HG03103 (cell line): ENCODE results near the gene LINGO1.

ENCODE experiments used
- ATAC-seq: cut with Tn5 transposase; IDR thresholded peaks from one replicate; pipeline ENCODE4 v1.9.1; 2021; ENCODE audit warnings: low read depth; ENCODE audit not compliant: unreplicated experiment

Gene LINGO1, protein sequence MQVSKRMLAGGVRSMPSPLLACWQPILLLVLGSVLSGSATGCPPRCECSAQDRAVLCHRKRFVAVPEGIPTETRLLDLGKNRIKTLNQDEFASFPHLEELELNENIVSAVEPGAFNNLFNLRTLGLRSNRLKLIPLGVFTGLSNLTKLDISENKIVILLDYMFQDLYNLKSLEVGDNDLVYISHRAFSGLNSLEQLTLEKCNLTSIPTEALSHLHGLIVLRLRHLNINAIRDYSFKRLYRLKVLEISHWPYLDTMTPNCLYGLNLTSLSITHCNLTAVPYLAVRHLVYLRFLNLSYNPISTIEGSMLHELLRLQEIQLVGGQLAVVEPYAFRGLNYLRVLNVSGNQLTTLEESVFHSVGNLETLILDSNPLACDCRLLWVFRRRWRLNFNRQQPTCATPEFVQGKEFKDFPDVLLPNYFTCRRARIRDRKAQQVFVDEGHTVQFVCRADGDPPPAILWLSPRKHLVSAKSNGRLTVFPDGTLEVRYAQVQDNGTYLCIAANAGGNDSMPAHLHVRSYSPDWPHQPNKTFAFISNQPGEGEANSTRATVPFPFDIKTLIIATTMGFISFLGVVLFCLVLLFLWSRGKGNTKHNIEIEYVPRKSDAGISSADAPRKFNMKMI

DNA sequence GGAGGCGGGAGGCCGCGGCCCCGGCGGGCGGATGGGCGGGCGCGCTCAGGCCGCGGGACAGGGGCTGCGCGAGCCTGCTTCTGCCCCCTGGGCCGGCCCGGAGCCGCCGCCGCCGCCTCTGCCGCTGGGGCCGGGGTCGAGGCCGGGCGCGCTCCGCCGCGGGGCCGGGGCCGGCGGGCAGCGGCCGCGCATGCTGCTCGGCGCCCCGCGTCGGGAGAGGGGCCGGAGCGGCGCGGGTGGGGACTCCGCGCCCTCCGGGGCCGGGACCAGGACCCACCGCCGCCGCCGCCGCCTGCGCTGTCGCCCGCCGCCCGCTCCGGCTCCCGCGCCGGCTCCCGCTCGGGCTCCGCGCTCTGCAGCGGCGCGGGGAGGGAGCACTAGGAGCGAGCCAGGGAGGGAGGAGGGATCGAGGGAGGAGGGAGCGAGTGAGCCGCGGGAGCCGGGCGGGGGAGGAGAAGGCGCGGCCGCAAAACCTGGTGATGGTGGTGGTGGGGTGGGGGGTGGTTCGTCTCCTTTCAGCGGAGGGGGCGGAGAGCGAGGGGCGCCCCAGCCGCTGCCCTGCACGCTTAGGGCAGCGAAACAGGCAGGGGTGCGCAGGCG is at the start of gene LINGO1:
Gene LINGO1 (minus strand): TSS at position 379 of the 600 bp plus-strand sequence. CDS start 597 bp downstream, outside the sequence.
- ATAC-seq, result no peak

DNA sequence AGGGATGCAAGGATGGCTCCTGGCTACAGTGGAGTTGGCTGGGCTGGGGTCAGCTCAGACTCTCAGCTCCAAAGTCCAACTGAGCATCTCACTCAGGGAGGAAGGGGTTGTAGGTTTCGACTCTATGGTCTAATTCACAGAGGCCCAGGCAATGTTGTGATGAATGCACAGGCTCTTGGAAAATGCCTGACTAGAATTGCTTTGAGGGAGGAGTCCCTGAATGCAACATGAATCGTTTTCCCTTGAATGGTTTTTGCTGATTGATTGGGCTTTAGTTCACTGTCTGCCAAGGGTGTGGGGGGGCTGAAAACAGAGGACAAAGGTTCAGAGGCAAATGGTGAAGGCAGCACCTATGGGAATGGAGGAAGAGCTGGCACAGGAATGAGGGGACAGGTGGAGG is 48.6 kb upstream of the LINGO1 start:
- no peak for ATAC-seq

DNA sequence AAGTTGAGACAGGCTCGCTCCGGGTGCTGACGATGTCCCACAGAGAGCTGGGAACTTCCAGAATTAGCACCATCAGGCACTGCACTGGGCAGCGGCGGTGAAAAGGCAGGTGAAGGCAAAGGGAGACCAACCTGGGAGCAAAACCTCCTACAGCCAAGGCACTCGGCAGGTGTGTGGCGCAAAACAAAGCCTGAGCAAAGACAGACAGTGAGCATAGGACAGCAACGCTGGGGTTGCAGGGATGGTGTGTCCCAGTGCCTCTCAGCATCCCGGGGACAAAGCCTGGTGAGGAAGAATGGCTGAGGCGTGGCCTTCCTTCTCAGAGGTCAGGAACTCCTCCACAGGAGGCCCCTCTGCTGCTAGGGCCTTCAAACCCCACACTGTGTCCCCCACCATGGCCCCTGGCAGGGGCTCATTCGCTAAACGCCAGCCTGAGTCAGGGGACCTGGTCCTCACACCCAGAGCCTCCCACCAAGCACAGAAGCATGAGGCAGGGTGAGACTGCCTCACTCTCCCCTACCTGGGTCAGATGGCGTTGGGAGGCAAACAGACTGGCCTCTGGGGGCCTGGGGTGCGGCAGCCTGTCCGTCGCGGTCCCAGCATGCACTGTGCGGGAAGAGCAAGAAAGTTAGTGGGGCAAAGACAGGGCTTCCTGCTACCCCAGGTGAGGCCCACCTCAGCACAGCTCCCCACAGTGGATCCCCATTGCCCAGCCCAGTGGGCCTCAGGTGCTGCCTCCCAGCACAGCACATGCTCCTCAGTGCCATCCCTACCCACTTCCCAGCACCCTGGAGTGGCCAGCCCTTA is 44.1 kb upstream of the LINGO1 start:
- ATAC-seq, result no peak

DNA sequence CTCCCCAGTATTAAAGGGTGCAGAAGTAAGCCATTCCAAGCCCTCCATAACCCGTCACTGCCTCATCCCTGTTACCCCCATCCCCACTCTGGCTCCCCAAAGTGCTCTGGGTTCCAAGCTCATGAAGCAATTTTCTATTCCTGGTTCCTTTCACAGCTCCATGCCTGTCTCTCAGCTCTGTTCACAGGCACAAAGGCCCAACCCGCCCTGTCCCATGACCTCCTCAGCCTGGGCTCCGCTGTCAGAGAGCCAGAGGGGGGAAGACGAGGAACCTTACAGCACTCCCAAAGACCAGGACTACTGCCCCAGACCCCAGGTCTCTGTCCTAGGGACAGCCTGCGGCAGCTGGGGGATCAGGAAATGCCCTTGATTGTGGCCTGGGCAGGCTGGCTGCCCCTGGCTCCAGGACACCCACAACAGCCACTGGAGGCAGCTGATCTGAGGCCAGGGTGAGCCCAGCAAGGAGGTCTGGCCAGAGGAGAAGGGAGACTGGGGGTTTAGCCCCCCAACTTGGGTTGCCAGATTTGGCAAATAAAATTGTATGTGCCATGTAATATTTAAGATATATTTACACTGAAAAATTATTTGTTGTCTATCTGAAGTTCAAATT is 43.2 kb upstream of the LINGO1 start:
- no peak for ATAC-seq

DNA sequence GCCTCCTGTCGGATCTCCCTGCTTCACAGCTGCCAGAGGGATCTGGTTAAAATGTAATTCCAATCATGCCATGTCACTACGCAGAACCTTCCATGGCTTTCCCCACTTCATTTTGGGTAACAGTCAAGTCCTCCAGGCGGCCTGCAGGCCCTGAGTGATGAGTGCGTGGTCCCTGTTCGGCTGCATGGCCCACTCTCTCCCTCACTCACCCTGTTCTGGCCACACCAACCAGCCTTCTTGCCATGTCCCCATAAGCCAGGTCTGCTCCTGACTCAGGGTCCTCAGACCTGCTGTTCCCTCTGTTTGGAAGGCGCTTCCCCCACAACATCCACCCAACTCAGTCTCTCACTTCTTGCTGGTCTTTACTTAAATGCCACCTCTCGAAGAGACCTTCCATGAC is 41.6 kb upstream of the LINGO1 start:
- no peak for ATAC-seq

DNA sequence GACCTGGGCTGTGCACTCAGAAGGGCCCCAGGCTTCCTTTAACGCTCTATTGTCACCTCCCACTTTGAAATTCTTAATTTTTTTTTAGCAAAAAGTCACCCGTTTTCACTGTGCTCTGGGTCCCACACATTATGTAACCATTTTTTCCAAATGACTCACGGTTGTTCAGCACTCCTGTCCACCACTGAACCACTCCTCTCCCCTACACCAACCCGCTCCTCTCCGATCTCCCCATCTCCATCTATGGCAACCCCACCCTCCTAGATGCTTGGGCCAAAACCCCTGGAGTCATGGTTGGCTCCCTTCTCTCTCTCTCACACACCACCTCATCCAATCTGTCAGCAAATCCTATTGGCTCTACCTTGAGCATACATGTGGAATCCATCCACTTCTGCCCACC is 41.2 kb upstream of the LINGO1 start:
- no peak for ATAC-seq

DNA sequence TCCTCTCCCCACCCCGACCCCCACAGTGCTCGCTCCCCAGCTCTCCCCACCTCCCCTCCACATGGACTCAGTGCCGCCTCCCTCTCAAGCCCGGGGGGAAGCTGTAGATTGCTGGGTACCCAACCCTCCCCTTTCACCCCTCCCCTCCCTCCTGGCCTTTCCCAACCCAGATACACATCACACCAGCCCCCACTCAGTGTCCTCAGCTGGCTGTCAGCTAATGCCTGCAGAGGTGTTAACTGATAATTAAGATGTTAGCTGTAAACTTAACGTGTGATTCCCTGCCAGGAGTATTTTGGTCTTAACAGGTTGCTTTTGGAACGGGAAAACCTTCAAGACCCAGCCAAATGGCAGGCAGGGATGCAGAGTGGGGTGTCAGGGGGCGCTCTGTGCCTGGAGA is 39.4 kb upstream of the LINGO1 start:
- no peak for ATAC-seq

DNA sequence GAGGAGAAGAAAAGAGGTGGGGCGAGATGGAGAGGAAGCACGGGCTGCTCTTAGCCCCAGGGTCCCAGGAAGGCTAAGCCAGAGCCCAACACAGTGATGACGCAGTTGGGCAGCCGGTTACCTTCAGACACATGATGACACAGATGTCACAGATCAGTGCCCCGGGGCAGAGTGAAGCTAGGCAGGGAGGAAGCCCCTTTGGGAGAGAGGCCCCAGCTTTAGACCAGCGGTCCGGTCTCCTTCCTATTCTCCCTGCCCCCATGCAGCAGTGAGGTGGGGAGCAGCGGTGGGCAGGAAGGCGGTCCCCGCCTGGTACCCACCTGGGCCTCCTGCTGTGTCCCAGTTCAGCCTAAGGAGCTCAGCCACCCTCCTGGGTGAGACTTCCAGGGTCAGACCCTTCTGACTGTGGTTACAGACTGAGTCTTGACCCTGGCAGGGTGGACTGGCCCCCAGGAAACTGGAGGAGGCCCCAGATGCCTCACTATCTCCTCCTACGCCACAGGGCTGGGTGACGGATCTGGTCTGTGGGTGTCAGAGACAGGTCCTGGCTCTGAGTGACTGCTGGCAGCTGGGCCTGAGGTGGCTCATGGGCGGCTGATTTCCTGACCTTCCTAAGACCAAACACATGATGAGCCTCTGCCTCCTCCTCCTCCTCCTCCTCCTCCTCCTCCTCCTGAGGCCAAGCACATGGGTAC is 38.8 kb upstream of the LINGO1 start:
- ATAC-seq, result no peak

DNA sequence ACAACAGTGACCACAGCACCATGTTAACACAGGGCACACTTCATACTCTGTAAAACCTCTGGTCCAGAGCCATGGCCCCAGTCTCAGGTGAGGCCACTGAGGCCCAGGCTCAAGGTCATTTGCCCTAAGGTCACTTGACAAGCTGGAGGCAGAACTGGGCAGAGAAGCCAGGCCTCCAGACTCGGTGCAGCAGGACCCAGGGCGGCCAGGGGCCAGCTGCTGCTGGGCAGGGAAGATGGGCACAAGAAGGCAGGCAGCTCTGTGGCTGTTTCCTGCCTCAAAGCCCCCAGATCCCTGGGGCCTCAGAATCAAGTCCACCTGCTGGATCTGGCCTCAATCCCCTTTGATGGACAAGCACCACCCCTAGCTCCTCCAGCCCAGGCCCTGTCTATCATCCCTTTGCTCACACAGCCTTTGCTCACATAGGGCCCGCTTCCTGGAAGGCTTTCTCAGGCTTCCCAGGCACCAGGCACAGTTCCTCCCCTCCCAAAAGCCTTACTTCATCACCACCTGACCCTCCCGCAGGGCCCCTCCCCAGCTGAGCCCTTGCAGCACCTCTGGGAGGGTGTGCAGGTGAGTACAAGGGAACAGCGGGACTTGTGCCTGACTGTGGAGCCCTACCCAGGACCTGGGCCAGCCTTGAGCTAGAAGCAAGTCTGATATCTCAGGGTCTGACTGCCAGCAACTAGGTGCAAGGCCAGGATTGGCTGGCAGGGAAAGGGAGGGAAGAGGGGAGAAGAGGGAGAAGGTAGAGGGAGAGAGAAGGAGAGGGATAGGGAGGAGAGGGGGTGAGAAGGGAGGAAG is 38.0 kb upstream of the LINGO1 start:
- no peak for ATAC-seq

DNA sequence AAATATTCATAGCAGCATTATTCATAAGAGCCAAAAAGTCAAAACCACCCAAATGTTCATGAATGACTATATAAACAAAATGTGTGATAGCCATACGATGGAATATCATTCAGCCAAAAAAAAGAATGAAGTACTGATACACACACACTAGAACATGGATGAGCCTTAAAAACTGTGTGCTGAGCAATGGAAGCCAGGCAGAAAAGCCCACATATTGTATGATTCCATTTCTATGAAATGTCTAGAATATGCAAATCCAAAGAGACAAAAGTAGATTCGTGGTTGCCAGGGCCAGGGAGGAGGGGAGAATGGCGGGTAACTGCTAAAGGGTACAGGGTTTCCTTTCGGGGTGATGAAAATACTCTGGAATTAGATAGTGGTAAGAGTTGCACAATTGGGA is 37.2 kb upstream of the LINGO1 start:
- no peak for ATAC-seq

DNA sequence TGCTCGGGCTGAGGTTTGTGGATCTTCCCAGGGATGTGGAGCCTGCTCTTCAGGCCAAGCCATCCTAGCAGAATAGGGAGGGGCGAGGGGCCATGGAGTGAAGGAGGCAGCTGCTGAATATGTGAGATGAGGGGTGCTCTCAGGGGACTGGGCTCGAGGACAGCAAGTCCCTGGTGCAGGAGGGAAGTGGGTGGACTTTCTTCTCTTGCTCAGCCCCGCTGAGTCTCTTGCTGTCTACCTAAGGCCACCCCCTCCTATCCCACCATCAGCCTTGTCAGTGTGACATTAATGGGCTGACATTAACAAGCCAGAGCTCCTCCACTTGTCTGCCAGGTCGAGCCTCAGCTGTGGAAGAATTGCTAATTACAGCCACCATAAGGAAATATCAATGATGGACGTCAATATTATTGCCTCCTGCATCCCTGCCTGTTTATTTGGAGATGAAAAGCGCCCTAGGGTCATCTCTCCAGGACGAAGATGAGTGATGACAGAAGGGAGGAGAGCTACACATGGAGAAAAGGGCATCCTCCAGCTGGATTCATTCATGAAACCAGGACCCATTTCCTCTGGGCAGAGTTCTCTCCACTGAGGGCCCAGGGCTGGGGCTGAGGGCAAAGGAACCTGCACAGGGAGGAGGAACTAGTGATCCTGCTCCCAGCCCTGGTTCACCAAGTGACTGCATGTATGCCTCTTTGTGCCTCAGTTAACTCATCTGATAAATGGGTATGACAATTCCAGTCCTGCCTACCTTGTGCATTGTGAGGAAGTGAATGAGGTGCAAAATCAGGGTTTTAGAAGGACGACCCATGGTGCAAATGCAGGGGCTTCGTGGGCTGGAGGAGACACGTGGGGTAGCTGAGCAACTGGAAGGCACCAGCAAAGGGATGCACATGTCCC is 34.9 kb upstream of the LINGO1 start:
- ATAC-seq, result no peak

DNA sequence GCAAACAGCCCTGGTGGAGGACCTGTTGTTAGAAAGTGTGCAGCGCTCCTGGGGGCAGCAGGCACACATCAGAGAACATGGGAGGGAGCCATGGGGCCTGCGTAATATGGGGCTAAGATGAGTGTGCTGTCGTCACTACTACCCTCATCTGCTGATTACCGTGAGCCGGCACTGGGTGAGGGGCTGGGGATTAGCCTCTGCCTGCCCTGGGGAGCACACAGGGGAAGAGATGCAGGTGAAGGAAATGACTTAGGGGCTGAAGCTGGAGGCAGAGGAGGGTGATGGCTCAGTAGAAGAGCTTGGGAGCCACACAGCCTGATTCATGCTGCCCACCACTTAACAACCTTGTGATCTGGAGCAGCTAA is 33.6 kb upstream of the LINGO1 start:
- ATAC-seq, result no peak

DNA sequence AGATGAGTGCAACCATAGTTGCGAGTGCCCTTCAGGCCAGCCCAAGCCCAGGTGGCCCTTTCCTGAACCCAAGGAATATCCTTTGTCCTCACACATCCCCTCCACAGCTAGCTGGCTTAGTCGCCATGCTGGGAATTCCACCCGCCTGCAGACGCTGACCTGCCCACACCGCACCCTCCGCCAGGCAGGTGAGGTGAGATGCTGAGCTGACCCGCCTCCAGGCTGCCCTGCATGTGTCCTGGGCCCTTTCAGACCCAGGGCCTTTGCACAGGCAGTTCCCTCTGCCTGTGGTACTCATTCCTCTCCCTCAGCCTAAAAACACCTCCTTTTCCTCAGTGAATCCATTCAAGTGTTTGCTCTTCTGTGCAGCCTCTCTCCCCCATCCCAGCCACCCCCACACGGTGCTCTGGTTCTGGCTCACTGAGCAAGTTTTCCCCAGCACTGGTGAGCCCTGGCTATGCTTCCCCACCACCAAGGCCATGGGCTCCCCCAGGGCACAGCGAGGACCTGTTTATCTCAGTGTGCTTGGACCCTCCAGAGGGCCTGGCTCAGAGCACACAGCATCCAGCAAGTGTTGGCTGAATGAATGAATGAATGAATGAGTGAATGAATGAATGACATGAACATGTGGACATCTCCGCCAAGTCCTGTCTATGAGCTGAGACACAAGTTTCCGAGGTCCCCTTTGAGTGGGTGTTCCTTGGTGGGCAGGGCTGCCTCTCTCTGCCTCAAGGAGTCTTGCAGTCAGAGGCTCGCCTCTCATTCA is 33.0 kb upstream of the LINGO1 start:
- ATAC-seq, result no peak

DNA sequence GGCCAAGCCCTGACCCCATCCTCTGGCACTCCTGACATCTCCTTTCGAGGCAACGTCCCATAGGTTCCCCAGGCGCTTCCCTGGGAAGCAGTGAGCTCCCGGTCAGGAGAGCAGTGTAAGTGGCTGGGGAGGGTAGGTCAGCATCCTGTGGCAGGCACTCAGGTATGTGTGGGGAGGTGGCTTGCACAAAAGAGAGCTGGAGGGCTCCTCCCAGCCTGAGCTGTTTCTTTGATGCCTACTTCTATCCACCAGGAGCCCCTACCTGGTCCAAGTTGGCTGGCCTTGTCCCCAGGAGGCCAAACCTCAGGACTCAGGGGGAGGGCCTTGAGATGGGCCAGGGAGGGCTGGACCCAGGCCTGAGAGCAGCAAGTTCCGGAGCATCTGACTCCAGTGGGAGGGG is 31.7 kb upstream of the LINGO1 start:
- ATAC-seq, result no peak

DNA sequence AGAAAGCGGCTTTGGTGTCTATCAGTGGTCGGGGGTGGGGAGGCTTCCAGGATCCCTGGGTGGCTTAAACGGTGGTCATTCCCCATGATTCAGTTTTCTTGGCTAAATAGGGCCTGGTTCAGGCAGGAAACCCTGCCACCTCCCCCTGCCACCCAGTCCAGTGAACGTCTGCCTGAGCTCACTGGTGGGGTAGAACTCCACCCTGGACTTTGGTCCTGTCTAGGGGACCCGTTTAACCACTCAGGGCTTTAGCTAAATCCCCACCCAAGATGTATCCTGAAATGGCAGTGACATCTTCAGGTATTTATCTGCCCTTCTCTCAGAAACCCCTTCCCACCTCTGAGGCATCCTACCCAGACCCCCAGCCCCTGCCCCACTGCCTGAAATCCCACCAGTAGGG is 30.5 kb upstream of the LINGO1 start:
- ATAC-seq, result no peak

DNA sequence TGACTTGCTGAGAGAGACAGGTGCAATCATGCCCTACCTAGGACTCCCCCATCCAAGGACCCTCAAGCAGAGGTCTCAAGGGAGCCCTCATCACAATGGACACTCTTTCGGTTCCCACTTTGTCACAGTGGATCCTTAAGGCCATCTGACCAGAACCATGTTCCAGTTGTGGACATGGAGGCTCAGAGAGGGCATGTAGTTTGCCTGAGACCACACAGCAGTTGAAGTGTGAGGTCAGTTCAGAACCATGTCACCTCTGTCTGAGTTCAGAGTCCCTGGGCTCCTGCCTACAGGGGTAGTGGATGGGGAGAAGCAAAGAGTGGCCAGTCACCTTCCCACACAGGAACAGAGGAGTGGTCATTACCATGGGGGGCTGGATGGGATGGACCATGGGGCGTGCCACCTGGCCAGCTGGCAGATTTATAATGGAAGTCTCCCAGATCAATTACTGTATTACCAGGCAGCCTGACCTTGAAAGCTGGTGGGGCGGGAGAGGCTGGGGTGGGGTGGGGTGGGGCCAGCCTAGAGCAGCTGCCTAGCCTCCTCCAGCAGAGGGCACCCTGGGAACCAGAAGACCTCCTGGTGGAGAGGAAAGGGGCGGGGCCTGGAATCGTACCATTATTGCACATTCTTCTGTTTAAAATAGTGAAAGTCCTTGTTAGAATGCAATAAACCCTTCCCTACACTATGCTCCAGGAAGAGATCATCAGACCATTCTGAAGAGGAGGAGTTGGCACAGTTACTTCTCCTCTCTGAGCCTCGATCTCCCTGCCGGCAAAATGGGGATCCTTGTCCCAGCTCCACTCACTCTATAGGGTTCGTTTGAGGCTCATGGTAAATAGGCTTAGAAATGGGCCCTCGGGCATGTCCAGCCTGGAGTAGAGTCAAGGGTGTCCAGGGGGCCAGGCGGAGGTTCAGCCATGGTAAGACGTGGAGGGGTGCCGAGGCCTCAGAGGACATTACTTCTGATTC is 26.9 kb upstream of the LINGO1 start:
- ATAC-seq, result no peak
